Nephron progenitor cell (in vitro differentiated cells): ENCODE data around the gene ZDHHC17.
A peak's percentile ranks its signal among the peaks of the same experiment; 100 is the strongest.

Experiments
- DNase-seq: peaks from one replicate; pipeline ENCODE4 v3.0.0; 2021
- H3K27ac Mint-ChIP-seq: 2 replicates; pipeline ENCODE4 v1.8.0; 2021; ENCODE audit warnings: mild to moderate bottlenecking, moderate library complexity, mixed read lengths
- H3K27me3 Mint-ChIP-seq: 2 replicates; pipeline ENCODE4 v1.8.0; 2021; ENCODE audit warnings: mild to moderate bottlenecking, low read depth, mixed read lengths; ENCODE audit not compliant: poor library complexity
- H3K36me3 Mint-ChIP-seq: 2 replicates; pipeline ENCODE4 v1.8.0; 2021; ENCODE audit warnings: low read depth, mixed read lengths
- H3K4me1 Mint-ChIP-seq: 2 replicates; pipeline ENCODE4 v1.8.0; 2021; ENCODE audit warnings: mixed read lengths
- H3K4me3 Mint-ChIP-seq: 2 replicates; pipeline ENCODE4 v1.8.0; 2021; ENCODE audit warnings: mild to moderate bottlenecking, moderate library complexity, mixed read lengths
- H3K9me3 Mint-ChIP-seq: 2 replicates; pipeline ENCODE4 v1.8.0; 2021; ENCODE audit warnings: mild to moderate bottlenecking, moderate library complexity, mixed read lengths
- CTCF ChIP-seq: fragments of 200-600 bp; sonication (generic); IDR thresholded peaks from 2 replicates; pipeline ENCODE4 v1.5.0; 2021; ENCODE audit warnings: antibody characterized with exemption

Gene ZDHHC17

GRCh38 chr12:76763746-76764675, at the start of gene ZDHHC17:
TSS of gene ZDHHC17 (plus strand) at chr12:76764115. CDS start at chr12:76764237, 122 bp downstream.
- Mint-ChIP-seq H3K4me1 (peaks cover 30% of the 10 kb centered on the region), H3K9me3 (peaks cover 17% of the 10 kb centered on the region), H3K4me3 (peak within 1 kb of the TSS; percentile 99), H3K27ac (peak within 1 kb of the TSS; percentile 100), H3K27me3 (no peaks in the 10 kb centered on the region), H3K36me3 (peaks cover 24% of the 10 kb centered on the region)
- DNase-seq = peak; percentile 96
- no peak for TF ChIP-seq CTCF

GRCh38 chr12:76714415-76714814, 49.5 kb upstream of the ZDHHC17 start:
- DNase-seq = no peak
- Mint-ChIP-seq H3K4me3 (no peak overlapping the region), H3K36me3 (no peaks in the 10 kb centered on the region), H3K27me3 (peaks cover 5% of the 10 kb centered on the region), H3K27ac (no peak overlapping the region), H3K9me3 (peaks cover 4% of the 10 kb centered on the region), H3K4me1 (peaks cover 6% of the 10 kb centered on the region)
- no peak for TF ChIP-seq CTCF

GRCh38 chr12:76714861-76715260, 49.1 kb upstream of the ZDHHC17 start:
- Mint-ChIP-seq H3K4me3 (no peak overlapping the region), H3K36me3 (no peaks in the 10 kb centered on the region), H3K9me3 (peaks cover 4% of the 10 kb centered on the region), H3K27me3 (peaks cover 5% of the 10 kb centered on the region), H3K4me1 (peaks cover 6% of the 10 kb centered on the region), H3K27ac (no peak overlapping the region)
- no peak for DNase-seq
- TF ChIP-seq CTCF = no peak

- Mint-ChIP-seq H3K27me3 (peaks cover 5% of the 10 kb centered on the region), H3K9me3 (peaks cover 4% of the 10 kb centered on the region), H3K4me1 (peaks cover 6% of the 10 kb centered on the region), H3K36me3 (no peaks in the 10 kb centered on the region), H3K4me3 (no peak overlapping the region), H3K27ac (no peak overlapping the region)
- TF ChIP-seq CTCF = no peak
- no peak for DNase-seq
Observed at GRCh38 chr12:76715332-76715731, 48.6 kb upstream of the ZDHHC17 start.

- DNase-seq = no peak
- H3K9me3 Mint-ChIP-seq = peaks cover 4% of the 10 kb centered on the region
- no peak for TF ChIP-seq CTCF
- peaks cover 5% of the 10 kb centered on the region for H3K27me3 Mint-ChIP-seq
- no peaks in the 10 kb centered on the region for H3K36me3 Mint-ChIP-seq
- H3K4me1 Mint-ChIP-seq = peaks cover 6% of the 10 kb centered on the region
- no peak overlapping the region for H3K27ac Mint-ChIP-seq
- H3K4me3 Mint-ChIP-seq = no peak overlapping the region
Observed at GRCh38 chr12:76717314-76717713, 46.6 kb upstream of the ZDHHC17 start.
